Glutamatergic neuron (in vitro differentiated cells): Measurements from ENCODE around the gene ADGRG6. TPM values are rescaled to one million over a fixed set of nuclear protein-coding genes. Genes with fewer than 3 reads are reported as not detected.
A peak's percentile ranks its signal among the peaks of the same experiment; 100 is the strongest.

ENCODE experiments used
- DNase-seq: peaks from one replicate; pipeline ENCODE4 v3.0.0; 2022
- H3K27ac Mint-ChIP-seq: one replicate; pipeline ENCODE4 v1.8.0; 2020; ENCODE audit warnings: mild to moderate bottlenecking, mixed read lengths, inconsistent platforms; ENCODE audit not compliant: unreplicated experiment
- H3K27me3 Mint-ChIP-seq: one replicate; pipeline ENCODE4 v1.8.0; 2020; ENCODE audit warnings: mild to moderate bottlenecking, moderate library complexity, mixed read lengths, inconsistent platforms; ENCODE audit not compliant: unreplicated experiment
- H3K36me3 Mint-ChIP-seq: one replicate; pipeline ENCODE4 v1.8.0; 2020; ENCODE audit warnings: mild to moderate bottlenecking, mixed read lengths, inconsistent platforms; ENCODE audit not compliant: unreplicated experiment
- H3K4me1 Mint-ChIP-seq: one replicate; pipeline ENCODE4 v1.8.0; 2020; ENCODE audit warnings: mild to moderate bottlenecking, low read depth, mixed read lengths, inconsistent platforms; ENCODE audit not compliant: unreplicated experiment
- H3K4me3 Mint-ChIP-seq: one replicate; pipeline ENCODE4 v1.8.0; 2020; ENCODE audit warnings: mild to moderate bottlenecking, mixed read lengths, inconsistent platforms; ENCODE audit not compliant: unreplicated experiment
- H3K9me3 Mint-ChIP-seq: one replicate; pipeline ENCODE4 v1.8.0; 2020; ENCODE audit warnings: mild to moderate bottlenecking, moderate library complexity, mixed read lengths, inconsistent platforms; ENCODE audit not compliant: unreplicated experiment
- total RNA-seq: library from RNA; stranded (reverse); fragmentation: NEBNext Ultra II Directional; extraction: Animal tissue kit (Norgen Biotek cat#: 25700); gene quantifications from one replicate; pipeline ENCODE4 v1.2.1, GENCODE V29; 2021; ENCODE audit not compliant: unreplicated experiment
- TF ChIP-seq, protein P1 (sequence below): fragments of 200-600 bp; sonication (generic); IDR thresholded peaks from one replicate; pipeline ENCODE4 v1.5.0; 2021; ENCODE audit not compliant: partially characterized antibody, unreplicated experiment

Gene ADGRG6
- total RNA-seq, 1 donor from 2014 or later, result not detected

DNA sequence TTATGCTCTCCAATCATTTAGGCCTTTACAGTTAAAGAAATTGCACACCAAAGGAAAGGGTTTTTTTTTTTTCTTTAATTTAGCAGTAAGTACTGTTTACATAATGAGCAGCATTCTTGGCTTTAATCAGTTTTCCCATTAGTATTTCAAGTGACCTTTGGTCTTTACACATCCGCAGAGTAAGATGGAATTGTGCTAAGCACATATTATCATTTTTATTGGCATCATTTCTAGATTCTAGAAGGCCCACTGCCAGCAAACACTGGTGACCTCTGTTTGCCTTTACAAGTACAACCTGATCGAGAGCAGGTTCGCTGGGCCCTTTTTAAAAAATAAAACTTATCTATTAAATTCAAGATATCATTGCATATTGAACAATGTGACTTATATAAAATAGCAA is 104.3 kb downstream of the ADGRG6 start:
- Mint-ChIP-seq H3K36me3 (no peaks in the 10 kb centered on the region), H3K27me3 (no peaks in the 10 kb centered on the region), H3K27ac (no peak overlapping the region), H3K4me1 (no peaks in the 10 kb centered on the region), H3K4me3 (no peak overlapping the region), H3K9me3 (no peaks in the 10 kb centered on the region)
- DNase-seq, result no peak
- TF ChIP-seq, protein P1, sequence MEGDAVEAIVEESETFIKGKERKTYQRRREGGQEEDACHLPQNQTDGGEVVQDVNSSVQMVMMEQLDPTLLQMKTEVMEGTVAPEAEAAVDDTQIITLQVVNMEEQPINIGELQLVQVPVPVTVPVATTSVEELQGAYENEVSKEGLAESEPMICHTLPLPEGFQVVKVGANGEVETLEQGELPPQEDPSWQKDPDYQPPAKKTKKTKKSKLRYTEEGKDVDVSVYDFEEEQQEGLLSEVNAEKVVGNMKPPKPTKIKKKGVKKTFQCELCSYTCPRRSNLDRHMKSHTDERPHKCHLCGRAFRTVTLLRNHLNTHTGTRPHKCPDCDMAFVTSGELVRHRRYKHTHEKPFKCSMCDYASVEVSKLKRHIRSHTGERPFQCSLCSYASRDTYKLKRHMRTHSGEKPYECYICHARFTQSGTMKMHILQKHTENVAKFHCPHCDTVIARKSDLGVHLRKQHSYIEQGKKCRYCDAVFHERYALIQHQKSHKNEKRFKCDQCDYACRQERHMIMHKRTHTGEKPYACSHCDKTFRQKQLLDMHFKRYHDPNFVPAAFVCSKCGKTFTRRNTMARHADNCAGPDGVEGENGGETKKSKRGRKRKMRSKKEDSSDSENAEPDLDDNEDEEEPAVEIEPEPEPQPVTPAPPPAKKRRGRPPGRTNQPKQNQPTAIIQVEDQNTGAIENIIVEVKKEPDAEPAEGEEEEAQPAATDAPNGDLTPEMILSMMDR, result no peak

DNA sequence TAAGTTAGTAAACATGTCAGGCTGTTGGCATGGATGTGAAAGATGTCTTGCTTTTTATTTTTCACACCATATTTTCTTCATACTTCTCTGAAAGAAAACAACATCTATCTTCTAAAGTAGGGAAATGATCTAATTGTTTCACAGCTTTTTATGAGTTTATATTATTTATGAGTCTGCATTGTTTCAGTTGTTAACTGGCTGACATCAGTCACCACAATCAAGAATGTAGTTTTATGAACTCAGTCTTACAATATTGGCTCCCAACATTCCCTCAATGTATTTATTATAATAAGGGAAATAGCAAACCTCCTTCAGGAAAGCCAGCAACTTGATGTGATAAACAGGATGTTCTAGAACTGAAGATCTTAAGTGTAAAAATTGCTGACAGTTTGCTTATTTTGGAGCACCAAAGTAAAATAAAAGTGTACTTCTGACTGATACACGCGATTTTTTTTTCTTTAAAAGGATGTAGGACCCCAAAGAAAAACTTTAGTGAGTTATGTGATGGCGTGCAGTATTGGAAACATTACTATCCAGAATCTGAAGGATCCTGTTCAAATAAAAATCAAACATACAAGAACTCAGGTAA is 106.0 kb downstream of the ADGRG6 start:
- H3K36me3 Mint-ChIP-seq, result no peaks in the 10 kb centered on the region
- H3K9me3 Mint-ChIP-seq, result no peaks in the 10 kb centered on the region
- no peak overlapping the region for H3K4me3 Mint-ChIP-seq
- DNase-seq, result no peak
- H3K4me1 Mint-ChIP-seq, result no peaks in the 10 kb centered on the region
- no peak overlapping the region for H3K27ac Mint-ChIP-seq
- H3K27me3 Mint-ChIP-seq, result no peaks in the 10 kb centered on the region
- TF ChIP-seq, protein P1, result no peak

DNA sequence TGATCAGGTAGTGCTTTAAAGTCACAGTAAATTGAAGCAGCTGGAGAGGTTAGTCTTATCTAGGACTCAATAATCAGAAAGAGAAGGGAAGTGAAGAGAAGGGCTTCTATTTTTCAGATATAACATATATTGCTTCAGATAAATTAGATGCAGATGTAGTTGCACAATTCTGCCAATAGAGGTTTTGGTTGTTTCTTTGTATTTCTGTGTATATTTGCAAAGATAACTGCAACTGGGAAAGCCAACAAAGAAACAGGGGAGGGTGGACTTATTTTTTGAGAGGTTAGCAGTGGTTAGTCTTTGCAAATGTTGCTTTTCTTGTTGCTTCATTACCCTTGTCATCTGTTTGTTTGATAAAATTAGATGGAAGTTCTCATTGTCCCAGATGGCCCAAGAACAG is 106.6 kb downstream of the ADGRG6 start:
- H3K9me3 Mint-ChIP-seq, result no peaks in the 10 kb centered on the region
- no peaks in the 10 kb centered on the region for H3K4me1 Mint-ChIP-seq
- H3K27me3 Mint-ChIP-seq, result no peaks in the 10 kb centered on the region
- no peak for DNase-seq
- H3K36me3 Mint-ChIP-seq, result no peaks in the 10 kb centered on the region
- no peak overlapping the region for H3K27ac Mint-ChIP-seq
- no peak overlapping the region for H3K4me3 Mint-ChIP-seq
- TF ChIP-seq, protein P1, result peak; percentile 34

DNA sequence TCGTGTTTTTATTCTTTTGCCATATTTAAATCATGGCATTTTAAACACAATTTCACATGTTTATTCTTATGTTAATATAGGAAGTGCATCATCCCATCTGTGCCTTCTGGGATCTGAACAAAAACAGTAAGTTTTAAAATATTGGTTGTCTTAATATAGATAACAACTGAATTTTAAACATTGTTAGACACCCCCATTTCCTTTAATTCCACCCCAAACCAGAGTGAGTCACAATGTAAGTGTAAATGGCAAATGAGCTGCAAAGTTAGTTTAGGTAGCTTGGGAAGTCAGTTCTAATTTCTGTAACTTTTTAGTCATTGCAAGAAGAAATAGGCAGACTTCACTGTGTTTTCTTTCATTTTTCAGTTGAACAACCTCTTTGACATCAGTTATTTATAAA is 108.0 kb downstream of the ADGRG6 start:
- H3K4me3 Mint-ChIP-seq, result no peak overlapping the region
- no peak overlapping the region for H3K27ac Mint-ChIP-seq
- no peaks in the 10 kb centered on the region for H3K9me3 Mint-ChIP-seq
- no peak for DNase-seq
- H3K36me3 Mint-ChIP-seq, result no peaks in the 10 kb centered on the region
- no peaks in the 10 kb centered on the region for H3K27me3 Mint-ChIP-seq
- TF ChIP-seq, protein P1, result no peak
- no peaks in the 10 kb centered on the region for H3K4me1 Mint-ChIP-seq

DNA sequence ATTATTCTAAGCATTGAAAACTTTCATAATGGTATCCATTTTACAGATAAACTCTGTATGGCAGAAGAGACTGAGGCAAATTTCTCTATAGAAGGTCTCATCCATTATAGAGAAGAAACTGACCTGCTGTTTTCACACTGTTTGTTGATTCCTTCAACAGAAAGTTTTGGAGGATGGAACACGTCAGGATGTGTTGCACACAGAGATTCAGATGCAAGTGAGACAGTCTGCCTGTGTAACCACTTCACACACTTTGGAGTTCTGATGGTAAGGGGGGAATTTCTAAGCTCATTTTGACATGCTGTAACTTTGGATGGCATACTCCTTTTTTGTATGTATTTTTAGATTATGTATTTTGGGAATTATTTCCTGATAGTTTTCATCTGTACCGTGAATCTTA is 109.3 kb downstream of the ADGRG6 start:
- Mint-ChIP-seq H3K4me3 (no peak overlapping the region), H3K4me1 (no peaks in the 10 kb centered on the region), H3K27me3 (no peaks in the 10 kb centered on the region), H3K9me3 (no peaks in the 10 kb centered on the region), H3K27ac (no peak overlapping the region), H3K36me3 (no peaks in the 10 kb centered on the region)
- DNase-seq, result no peak
- TF ChIP-seq, protein P1, result no peak
